MM.1S (cell line): Measurements from ENCODE around the gene ANKRD66.

Experiments used
- CTCF ChIP-seq: fragments of 300-600 bp; sonication (generic); IDR thresholded peaks from 2 replicates; pipeline ENCODE4 v1.5.1; 2016; ENCODE audit warnings: antibody characterized with exemption, low read length, mixed read lengths
- EZH2 ChIP-seq: fragments of 300-600 bp; sonication (generic); optimal IDR thresholded peaks from 2 replicates; pipeline ENCODE3; 2017; ENCODE audit warnings: low read depth, mild to moderate bottlenecking, antibody characterized with exemption, low read length, mixed read lengths

- TF ChIP-seq CTCF (no peak), EZH2 (no peak)
These were observed 12.4 kb downstream of the ANKRD66 start for GRCh38 chr6:46758960-46759753.
